ENCODE data around the gene TSC22D4.
A peak's percentile ranks its signal among the peaks of the same experiment; 100 is the strongest.

TSC22D4 gene

GRCh38 chr7:100478958-100479660, at the start of gene TSC22D4 (continued):
- TF ChIP-seq ZNF704 (tag by site-specific recombination; IDR thresholded peaks at IDR 0.05) = no peak
- peak; percentile 84 for TF ChIP-seq KLF9 (tag by site-specific recombination; IDR thresholded peaks at IDR 0.05; ENCODE audit: low read depth)
- no peak for TF ChIP-seq BCL6B (tag by site-specific recombination; IDR thresholded peaks at IDR 0.05)
- TF ChIP-seq ZNF677 (tag by site-specific recombination; IDR thresholded peaks at IDR 0.05) = no peak
- no peak; the same call in 1 of the 2 replicates for TF ChIP-seq ZNF544 (tag by site-specific recombination; IDR thresholded peaks at IDR 0.05)
- TF ChIP-seq TCF7L2 (IDR thresholded peaks at IDR 0.05; ENCODE audit: borderline replicate concordance, low read depth, low read length) = no peak
- no peak for TF ChIP-seq HOXD13 (CRISPR knock-in tag; IDR thresholded peaks at IDR 0.05; ENCODE audit: borderline replicate concordance)
- TF ChIP-seq ZNF513 (tag by site-specific recombination; IDR thresholded peaks at IDR 0.05) = peak; percentile 100
- peak; percentile 37 for TF ChIP-seq ZBTB26 (tag by site-specific recombination; optimal IDR thresholded peaks at IDR 0.05)
- 0 out of 2 replicates have a peak, but pooled peaks have one; percentile 34 for TF ChIP-seq ZNF239 (tag by site-specific recombination; IDR thresholded peaks at IDR 0.05)
- TF ChIP-seq GFI1B (tag by site-specific recombination; IDR thresholded peaks at IDR 0.05) = no peak
- peak; percentile 89; the same call in 1 of the 2 replicates for TF ChIP-seq KLF7 (tag by site-specific recombination; IDR thresholded peaks at IDR 0.05; ENCODE audit: borderline replicate concordance)
- TF ChIP-seq ZNF600 (tag by site-specific recombination; IDR thresholded peaks at IDR 0.05) = peak; percentile 89
- TF ChIP-seq PATZ1 (tag by site-specific recombination; IDR thresholded peaks at IDR 0.05) = peak; percentile 100
- peak; percentile 96 for TF ChIP-seq GLIS2 (tag by site-specific recombination; IDR thresholded peaks at IDR 0.05)
- TF ChIP-seq ZNF223 (tag by site-specific recombination; IDR thresholded peaks at IDR 0.05) = no peak
- TF ChIP-seq ZNF18 (tag by site-specific recombination; IDR thresholded peaks at IDR 0.05) = no peak; the same call in none of the 2 replicates
- TF ChIP-seq ZNF311 (tag by site-specific recombination; IDR thresholded peaks at IDR 0.05; ENCODE audit: borderline replicate concordance) = no peak
- peak; percentile 97; the same call in 1 of the 2 replicates for TF ChIP-seq ZNF221 (tag by site-specific recombination; IDR thresholded peaks at IDR 0.05; ENCODE audit: borderline replicate concordance)
- TF ChIP-seq ZNF362 (tag by site-specific recombination; IDR thresholded peaks at IDR 0.05) = no peak
- TF ChIP-seq ZNF510 (tag by site-specific recombination; IDR thresholded peaks at IDR 0.05; ENCODE audit: insufficient replicate concordance) = no peak
- peak; percentile 83; the same call in 1 of the 2 replicates for TF ChIP-seq ZNF184 (tag by site-specific recombination; IDR thresholded peaks at IDR 0.05)
- no peak for TF ChIP-seq SALL2 (tag by site-specific recombination; IDR thresholded peaks at IDR 0.05; ENCODE audit: borderline replicate concordance)
- TF ChIP-seq YY2 (tag by site-specific recombination; IDR thresholded peaks at IDR 0.05) = no peak
- no peak for TF ChIP-seq ZNF133 (tag by site-specific recombination; IDR thresholded peaks at IDR 0.05)
- peak; percentile 98 for TF ChIP-seq EGR2 (tag by site-specific recombination; IDR thresholded peaks at IDR 0.05; ENCODE audit: low read depth)
- no peak for TF ChIP-seq ZNF248 (tag by site-specific recombination; IDR thresholded peaks at IDR 0.05)
- TF ChIP-seq PRDM1 (tag by site-specific recombination; IDR thresholded peaks at IDR 0.05) = peak; percentile 21; the same call in 1 of the 2 replicates
- TF ChIP-seq BCL11A (tag by site-specific recombination; IDR thresholded peaks at IDR 0.05; ENCODE audit: low read depth) = peak; percentile 21
